ENCODE results near the gene ZNF414. TPM values are rescaled to one million over a fixed set of nuclear protein-coding genes. Genes with fewer than 3 reads are reported as not detected.

ZNF414 gene
- polyA plus RNA-seq, 1 donor from 2014 or later: 3.4 TPM

GRCh38 chr19:8477889-8478288, 36.1 kb downstream of the ZNF414 start:
- Histone ChIP-seq H3K9ac (ENCODE audit: low read length) (no peak overlapping the region), H3K4me3 (ENCODE audit: low read length) (no peak overlapping the region), H3K36me3 (ENCODE audit: insufficient read depth, low read length) (no peaks in the 10 kb centered on the region), H3K9me3 (ENCODE audit: low read length) (no peaks in the 10 kb centered on the region), H3K27me3 (ENCODE audit: insufficient read depth, low read depth, low read length) (no peaks in the 10 kb centered on the region), H3K79me2 (replicated peaks; ENCODE audit: insufficient read depth, low read length) (peaks cover 55% of the 10 kb centered on the region), H3K4me2 (ENCODE audit: low read length) (no peak overlapping the region), H3F3A (ENCODE audit: insufficient read depth, low read length, poor library complexity, severe bottlenecking) (no peaks in the 10 kb centered on the region), H2AFZ (ENCODE audit: low read depth, low read length) (no peak overlapping the region), H3K9me2 (ENCODE audit: insufficient read depth, low read length) (no peaks in the 10 kb centered on the region), H3K27ac (ENCODE audit: low read length) (no peak overlapping the region), H4K20me1 (ENCODE audit: insufficient read depth) (peaks cover 27% of the 10 kb centered on the region)
- TF ChIP-seq POLR2AphosphoS5 (IDR thresholded peaks at IDR 0.05): no peak
- TF ChIP-seq EP300 (conservative IDR thresholded peaks at IDR 0.05; ENCODE audit: poor library complexity, severe bottlenecking): no peak
- no peak for TF ChIP-seq TAF1 (IDR thresholded peaks at IDR 0.05; ENCODE audit: low read depth)
- TF ChIP-seq REST (IDR thresholded peaks at IDR 0.05; ENCODE audit: borderline replicate concordance): no peak
- no peak for TF ChIP-seq RAD21 (conservative IDR thresholded peaks at IDR 0.05)
- no peak for TF ChIP-seq CTCF (IDR thresholded peaks at IDR 0.05; ENCODE audit: poor library complexity, severe bottlenecking)
- TF ChIP-seq MXI1 (conservative IDR thresholded peaks at IDR 0.05; ENCODE audit: poor library complexity, severe bottlenecking): no peak
- no peak for TF ChIP-seq SMC3 (conservative IDR thresholded peaks at IDR 0.05; ENCODE audit: poor library complexity)

- TF ChIP-seq CTCF (IDR thresholded peaks at IDR 0.05; ENCODE audit: poor library complexity, severe bottlenecking): no peak
- Histone ChIP-seq H3K79me2 (replicated peaks; ENCODE audit: insufficient read depth, low read length) (peaks cover 55% of the 10 kb centered on the region), H3K27me3 (ENCODE audit: insufficient read depth, low read depth, low read length) (no peaks in the 10 kb centered on the region), H3K9me2 (ENCODE audit: insufficient read depth, low read length) (no peaks in the 10 kb centered on the region), H3K36me3 (ENCODE audit: insufficient read depth, low read length) (no peaks in the 10 kb centered on the region), H3K9ac (ENCODE audit: low read length) (no peak overlapping the region), H3K27ac (ENCODE audit: low read length) (no peak overlapping the region), H3K9me3 (ENCODE audit: low read length) (no peaks in the 10 kb centered on the region), H3K4me3 (ENCODE audit: low read length) (no peak overlapping the region), H3K4me2 (ENCODE audit: low read length) (no peak overlapping the region), H2AFZ (ENCODE audit: low read depth, low read length) (no peak overlapping the region), H3F3A (ENCODE audit: insufficient read depth, low read length, poor library complexity, severe bottlenecking) (no peaks in the 10 kb centered on the region), H4K20me1 (ENCODE audit: insufficient read depth) (peaks cover 21% of the 10 kb centered on the region)
Observed at GRCh38 chr19:8476524-8476923, 37.4 kb downstream of the ZNF414 start.
